Stimulated activated CD8-positive, alpha-beta memory T cell treated with anti-CD3 and anti-CD28 coated beads, Interleukin-4, amount 100 ng/mL, for 1 hour (primary cell): ENCODE results near the gene TIGD6.
"Not testable (repeated sequence)": the region's sequence is repeated elsewhere in the genome, so short reads cannot be mapped to it uniquely, and the experiment has no call there.

Source experiments
- DNase-seq, 2 donors: peaks; one replicate each; pipeline ENCODE4 v3.0.0-alpha.2; 2020; ENCODE audit warnings: low read depth in 2 of 2, low spot score in 1 of 2

The TIGD6 gene

GRCh38 chr5:150000256-150000989 is at the start of gene TIGD6, which contains the start of gene HMGXB3:
Gene TIGD6 (minus strand): TSS chr5:150000654. CDS start chr5:149996348, 4,306 bp downstream.
Gene HMGXB3 (plus strand): TSS chr5:150000739. CDS start chr5:150004853, 4,114 bp downstream.
- peak; percentile 52 to 72 for DNase-seq

DNA sequence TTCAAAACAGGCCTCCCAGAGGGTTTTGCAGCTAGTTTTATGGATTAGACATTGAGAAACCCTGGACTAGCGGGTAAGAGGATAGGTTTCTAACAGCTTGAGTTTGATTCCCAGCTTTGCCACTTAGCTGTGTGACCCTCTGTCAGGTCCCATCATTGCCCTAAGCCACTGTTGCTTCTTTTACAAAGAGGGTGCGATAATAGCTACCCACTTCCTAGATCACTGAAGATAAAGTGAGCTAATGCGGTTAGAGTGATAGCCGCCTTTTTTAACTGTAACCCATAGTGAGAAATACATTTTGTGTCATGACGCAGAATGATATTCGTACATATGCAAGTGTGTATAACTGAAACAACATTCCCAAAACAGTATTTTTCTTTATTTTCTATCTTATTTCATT is 45.6 kb upstream of the TIGD6 start:
- no peak for DNase-seq

GRCh38 chr5:150045549-150045948 is 45.1 kb upstream of the TIGD6 start:
- no peak for DNase-seq

DNA sequence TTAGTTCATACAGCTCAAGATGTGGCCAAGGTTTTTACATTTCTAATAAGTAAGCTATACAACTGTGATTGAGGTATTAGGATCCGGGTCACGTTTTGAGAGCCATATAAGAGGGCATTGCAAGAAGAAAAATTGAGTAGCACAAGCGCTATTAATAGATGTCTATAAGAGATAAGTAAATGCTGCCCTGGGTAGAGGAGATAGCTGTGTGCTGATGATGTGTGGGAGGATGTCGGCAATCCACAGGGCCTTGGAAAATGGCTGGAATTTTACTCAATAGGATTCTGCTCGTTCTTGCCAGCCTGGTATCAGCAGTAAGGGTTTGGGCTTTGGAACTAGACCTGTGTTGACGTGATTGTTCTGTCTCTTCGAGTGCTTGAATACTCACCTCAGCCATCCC is 44.3 kb upstream of the TIGD6 start:
- DNase-seq = no peak

DNA sequence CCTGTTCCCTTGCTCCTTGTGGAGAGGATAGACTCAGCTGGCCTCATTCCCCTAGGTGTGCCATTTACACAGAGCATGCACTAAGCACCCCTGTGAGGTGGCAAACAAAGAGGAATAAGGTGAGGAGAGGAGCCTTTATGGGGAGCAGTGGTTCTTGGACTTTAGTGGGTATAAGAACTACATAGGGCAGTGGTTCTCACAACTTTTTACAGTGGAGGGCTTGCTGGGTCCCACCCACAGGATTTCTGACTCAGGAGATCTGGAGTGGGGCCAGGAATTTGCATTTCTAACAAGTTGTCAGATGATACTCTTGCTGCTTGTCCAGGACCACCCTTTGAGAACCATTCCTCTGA is 43.9 kb upstream of the TIGD6 start:
- no peak for DNase-seq

DNA sequence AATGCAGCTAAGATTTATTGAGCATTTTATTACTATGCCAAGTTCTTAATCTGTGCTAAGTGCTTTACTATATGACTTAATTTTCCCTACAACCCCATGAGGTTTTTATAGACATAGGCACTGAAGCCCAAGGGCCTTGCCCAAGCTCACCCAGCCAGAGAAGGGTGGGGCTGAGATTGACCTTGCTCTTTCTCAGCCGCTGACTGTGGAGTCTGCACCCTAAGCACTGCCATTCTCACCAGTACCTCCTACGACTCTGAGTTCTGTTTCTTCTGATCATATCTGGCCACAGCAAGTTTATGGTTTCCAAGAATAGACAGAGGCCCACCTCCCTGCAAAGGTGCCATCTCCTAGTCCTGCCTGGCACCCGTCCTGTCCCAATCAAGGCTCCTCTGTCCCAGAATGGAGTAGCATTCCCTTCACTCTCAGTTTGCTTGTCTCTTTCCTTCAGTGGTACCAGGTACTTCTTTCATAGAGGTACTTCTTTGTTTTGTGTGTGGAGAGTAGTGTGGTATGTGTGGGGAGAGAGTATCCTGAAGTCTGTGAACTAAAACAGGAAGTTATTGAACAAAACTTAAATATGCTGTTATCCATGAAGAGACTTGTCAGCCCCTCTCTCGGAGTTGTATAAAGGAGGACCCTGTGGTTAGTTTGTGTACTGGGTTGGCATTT is 43.3 kb upstream of the TIGD6 start:
- no peak for DNase-seq

GRCh38 chr5:150042459-150042858 is 42.0 kb upstream of the TIGD6 start:
- DNase-seq = no peak

DNA sequence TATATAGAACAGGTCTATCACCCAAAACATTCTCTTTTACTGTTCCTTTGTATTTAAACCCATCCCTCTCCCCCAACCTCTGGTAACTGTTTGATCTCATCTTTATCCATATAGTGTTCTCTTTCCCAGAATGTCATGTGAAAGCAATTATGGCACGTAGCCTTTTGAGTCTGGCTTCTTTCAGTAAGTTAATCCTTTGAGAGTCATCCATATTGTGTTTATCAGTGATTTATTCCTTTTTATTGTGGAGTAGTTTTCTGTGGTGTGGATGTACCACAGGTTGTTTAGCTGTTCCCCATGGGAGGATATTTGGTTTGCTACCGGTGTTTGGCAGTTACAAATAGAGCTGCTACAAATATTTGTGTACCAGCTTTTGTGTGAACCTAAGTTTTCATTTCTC is 38.1 kb upstream of the TIGD6 start:
- no peak for DNase-seq

- DNase-seq = no peak
Observed at GRCh38 chr5:150036513-150036912, 36.1 kb upstream of the TIGD6 start.

DNA sequence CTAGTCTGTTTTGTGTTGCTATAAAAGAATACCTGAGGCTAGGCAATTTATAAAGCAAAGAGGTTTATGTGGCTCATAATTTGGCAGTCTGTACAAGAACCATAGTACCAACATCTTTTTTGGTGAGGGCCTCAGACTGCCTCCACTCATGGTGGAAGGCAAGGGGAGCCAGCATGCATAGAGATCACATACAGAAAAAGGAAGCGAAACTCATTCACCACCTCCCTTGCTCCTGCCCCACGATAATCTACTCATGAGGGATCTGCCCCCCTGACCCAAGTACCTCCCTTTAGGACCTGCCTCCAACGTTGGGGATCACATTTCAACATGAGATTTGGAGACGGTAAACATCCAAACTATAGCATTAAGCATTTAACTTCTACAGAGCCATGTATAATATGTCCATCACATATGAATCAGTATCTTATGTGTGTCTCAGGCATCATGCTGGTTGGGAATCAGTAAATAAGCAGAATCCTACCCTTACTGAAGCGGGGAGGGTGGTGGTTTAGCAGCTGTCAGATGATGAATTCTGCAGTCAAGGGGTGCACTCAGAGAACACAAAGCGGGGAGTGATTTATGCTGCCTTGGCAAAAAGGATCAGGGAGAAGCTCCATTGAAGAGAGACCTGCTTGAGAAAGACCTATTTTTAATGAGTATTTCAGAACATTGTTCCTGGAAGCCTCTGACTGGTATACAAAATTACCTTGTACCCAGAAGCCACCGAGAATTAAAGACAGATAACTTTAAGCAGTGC is 34.9 kb upstream of the TIGD6 start:
- DNase-seq = no peak

DNA sequence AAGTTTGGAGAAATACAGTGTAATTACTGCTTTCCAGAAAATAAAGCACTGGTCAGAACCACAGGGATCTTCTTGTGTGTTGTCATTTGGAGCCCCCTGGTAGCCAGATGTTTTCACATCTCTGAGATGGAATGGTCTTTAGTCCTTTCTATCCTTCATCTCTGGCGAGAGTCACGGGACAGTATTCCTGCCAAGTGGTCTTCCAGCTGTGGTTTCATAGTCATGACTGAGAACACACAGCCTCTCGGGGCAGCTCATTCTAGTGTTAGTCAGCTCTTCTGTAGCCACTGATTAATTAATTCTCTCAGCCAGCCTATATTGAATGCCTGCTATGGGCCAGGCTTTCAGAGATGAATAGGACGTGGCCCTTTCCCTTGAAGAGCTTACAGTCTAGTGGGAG is 34.2 kb upstream of the TIGD6 start:
- DNase-seq = no peak

- DNase-seq = no peak
Observed at GRCh38 chr5:150033334-150033733, 32.9 kb upstream of the TIGD6 start.

DNA sequence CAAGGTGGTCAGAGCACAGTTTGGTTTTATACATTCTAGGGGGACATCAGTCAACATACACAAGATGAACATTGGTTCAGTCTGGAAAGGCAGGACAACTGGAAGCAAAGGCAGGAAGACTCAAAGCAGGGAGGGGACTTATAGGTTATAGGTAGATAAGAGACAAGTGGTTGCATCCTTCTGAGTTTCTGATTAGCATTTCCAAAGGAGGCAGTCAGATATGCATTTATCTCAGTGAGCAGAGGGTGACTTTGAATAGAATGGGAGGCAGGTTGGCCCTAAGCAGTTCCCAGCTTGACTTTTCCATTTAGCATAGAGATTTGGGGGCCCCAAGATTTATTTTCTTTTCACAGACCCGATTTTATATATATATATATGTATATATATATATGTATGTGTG is 27.6 kb upstream of the TIGD6 start:
- DNase-seq = not testable (repeated sequence)

GRCh38 chr5:150026682-150027172 is 26.3 kb upstream of the TIGD6 start:
- no peak for DNase-seq

DNA sequence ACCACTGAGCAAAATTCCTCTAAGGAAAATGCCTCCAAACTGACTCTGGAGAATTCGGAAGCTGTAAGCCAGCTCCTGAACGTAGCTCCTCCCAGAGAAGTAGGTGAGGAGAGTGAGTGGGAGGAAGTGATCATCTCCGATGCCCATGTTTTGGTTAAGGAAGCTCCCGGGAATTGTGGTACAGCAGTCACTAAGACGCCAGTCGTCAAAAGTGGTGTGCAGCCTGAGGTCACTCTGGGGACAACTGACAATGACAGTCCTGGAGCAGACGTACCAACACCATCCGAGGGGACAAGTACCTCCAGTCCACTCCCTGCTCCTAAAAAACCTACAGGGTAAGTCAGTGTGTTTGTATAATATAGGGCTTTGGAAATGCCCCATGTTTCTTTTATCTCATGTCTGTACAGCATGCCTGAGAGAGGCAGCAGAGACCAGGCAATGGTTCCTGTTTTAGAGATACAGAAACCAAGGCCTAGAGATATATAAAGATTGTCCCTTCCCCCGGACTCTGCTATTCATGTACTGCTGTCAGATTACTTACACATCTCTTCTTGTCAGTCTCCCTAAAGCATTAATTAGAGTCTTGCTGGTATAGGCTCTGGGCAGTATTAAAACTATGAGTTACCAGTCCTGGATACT is 24.0 kb upstream of the TIGD6 start:
- no peak for DNase-seq

- no peak for DNase-seq
Observed at GRCh38 chr5:150023136-150023535, 22.7 kb upstream of the TIGD6 start.

GRCh38 chr5:150022681-150023080 is 22.2 kb upstream of the TIGD6 start:
- no peak for DNase-seq

GRCh38 chr5:150022158-150022531 is 21.7 kb upstream of the TIGD6 start:
- no peak for DNase-seq

DNA sequence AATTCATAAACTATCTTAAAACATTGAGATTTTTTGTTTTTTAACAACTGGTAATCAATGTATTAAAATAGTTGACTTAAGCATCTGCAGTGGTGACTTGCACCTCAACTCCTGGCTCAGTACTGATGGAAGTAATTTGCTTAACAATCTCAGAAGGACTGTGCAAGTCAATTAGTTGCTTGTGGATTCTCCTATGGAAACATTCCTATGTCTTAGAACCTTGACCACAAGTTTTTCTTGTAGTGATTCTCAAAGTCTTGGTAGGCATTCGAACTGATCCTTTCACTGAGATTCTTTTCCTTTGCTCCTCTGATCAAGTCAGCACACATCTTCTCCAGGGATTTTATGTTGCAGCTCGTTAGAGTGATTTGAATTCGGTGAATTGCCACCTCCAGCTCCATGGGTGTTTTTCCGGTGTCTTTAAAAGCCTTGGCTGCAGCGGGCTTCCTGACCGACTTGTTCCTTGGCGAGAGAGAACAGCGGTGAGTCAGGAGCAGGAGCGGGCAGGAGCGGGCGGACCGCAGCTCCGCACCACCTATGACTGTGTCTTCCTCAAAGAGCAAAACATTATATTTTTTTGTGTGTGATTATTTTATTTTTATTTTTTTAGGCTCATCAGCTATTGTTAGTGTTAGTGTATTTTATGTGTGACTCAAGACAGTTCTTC is 21.2 kb upstream of the TIGD6 start:
- DNase-seq = no peak

- DNase-seq = no peak
Observed at GRCh38 chr5:150020249-150020648, 19.8 kb upstream of the TIGD6 start.
